ENCODE measurements around the gene SCLT1. TPM values are rescaled to one million over a fixed set of nuclear protein-coding genes. Genes with fewer than 3 reads are reported as not detected.
A peak's percentile ranks its signal among the peaks of the same experiment; 100 is the strongest.

Gene SCLT1
- total and polyA plus RNA-seq, 2 of the 13 experiments (the other 11 are each of a cell fraction or from before 2014, with no cell fraction given) = 1.5 to 8.7 TPM

DNA sequence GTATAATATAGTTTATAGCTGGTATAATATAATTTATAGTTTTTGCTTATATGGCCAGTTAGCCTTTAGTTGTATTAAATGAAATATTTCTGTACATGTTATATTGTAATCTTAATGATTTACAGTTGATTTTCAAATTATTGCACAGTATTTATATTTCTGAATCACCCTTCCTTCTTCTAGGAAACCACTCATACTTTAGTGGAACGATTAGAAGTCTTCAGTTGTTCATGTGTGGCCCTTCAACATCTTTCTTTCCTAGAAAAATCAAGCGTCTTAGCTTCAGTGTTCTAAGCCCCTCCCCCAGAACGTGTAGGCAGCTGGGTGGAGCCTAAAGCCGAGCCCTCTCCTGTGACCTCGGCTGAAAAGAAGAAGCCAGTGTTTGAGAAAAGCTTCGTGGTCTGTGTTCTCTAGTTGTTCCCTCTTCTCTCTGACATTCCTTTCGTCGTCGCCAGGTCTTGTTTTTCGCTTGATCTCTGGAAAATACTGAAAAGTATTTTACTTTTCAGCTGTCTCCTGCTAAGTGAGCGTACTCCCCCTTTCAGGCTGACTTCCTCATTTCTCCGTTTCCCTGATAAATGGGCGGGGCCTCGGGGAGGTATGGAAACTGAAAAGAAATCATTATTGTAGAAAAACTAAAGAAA is 2.6 kb upstream of the SCLT1 start, which contains the start of gene C4orf33 (continued):
- TF ChIP-seq, protein P1, sequence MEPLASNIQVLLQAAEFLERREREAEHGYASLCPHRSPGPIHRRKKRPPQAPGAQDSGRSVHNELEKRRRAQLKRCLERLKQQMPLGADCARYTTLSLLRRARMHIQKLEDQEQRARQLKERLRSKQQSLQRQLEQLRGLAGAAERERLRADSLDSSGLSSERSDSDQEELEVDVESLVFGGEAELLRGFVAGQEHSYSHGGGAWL (CRISPR knock-in tag; IDR thresholded peaks at IDR 0.05) = no peak
- TF ChIP-seq ZNF274 (CRISPR knock-in tag; IDR thresholded peaks at IDR 0.05) (no peak), NR3C1 (CRISPR knock-in tag; IDR thresholded peaks at IDR 0.05) (no peak), ZNF335 (CRISPR knock-in tag; IDR thresholded peaks at IDR 0.05) (no peak), CREB1 (IDR thresholded peaks at IDR 0.05) (no peak), CREB1 (CRISPR knock-in tag; IDR thresholded peaks at IDR 0.05) (peak; percentile 45), TRAFD1 (CRISPR knock-in tag; IDR thresholded peaks at IDR 0.05; ENCODE audit: borderline replicate concordance) (no peak), NR2C2 (CRISPR knock-in tag; IDR thresholded peaks at IDR 0.05; ENCODE audit: borderline replicate concordance) (no peak), ZNF703 (CRISPR knock-in tag; IDR thresholded peaks at IDR 0.05; ENCODE audit: borderline replicate concordance) (no peak), SP4 (CRISPR knock-in tag; IDR thresholded peaks at IDR 0.05) (no peak), ZNF225 (CRISPR knock-in tag; IDR thresholded peaks at IDR 0.05) (no peak), ZMAT3 (CRISPR knock-in tag; conservative IDR thresholded peaks at IDR 0.05) (no peak), ZNF850 (CRISPR knock-in tag; conservative IDR thresholded peaks at IDR 0.05) (no peak), RXRA (CRISPR knock-in tag; IDR thresholded peaks at IDR 0.05) (no peak), ZNF772 (CRISPR knock-in tag; IDR thresholded peaks at IDR 0.05) (no peak), MXD4 (CRISPR knock-in tag; IDR thresholded peaks at IDR 0.05) (no peak), DNMT1 (CRISPR knock-in tag; IDR thresholded peaks at IDR 0.05) (no peak), SNRNP70 (IDR thresholded peaks at IDR 0.05; ENCODE audit: low read depth, low read length) (no peak)
- TF ChIP-seq, protein P2, sequence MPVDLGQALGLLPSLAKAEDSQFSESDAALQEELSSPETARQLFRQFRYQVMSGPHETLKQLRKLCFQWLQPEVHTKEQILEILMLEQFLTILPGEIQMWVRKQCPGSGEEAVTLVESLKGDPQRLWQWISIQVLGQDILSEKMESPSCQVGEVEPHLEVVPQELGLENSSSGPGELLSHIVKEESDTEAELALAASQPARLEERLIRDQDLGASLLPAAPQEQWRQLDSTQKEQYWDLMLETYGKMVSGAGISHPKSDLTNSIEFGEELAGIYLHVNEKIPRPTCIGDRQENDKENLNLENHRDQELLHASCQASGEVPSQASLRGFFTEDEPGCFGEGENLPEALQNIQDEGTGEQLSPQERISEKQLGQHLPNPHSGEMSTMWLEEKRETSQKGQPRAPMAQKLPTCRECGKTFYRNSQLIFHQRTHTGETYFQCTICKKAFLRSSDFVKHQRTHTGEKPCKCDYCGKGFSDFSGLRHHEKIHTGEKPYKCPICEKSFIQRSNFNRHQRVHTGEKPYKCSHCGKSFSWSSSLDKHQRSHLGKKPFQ (CRISPR knock-in tag; IDR thresholded peaks at IDR 0.05; ENCODE audit: insufficient replicate concordance) = no peak
- TF ChIP-seq, protein P3, sequence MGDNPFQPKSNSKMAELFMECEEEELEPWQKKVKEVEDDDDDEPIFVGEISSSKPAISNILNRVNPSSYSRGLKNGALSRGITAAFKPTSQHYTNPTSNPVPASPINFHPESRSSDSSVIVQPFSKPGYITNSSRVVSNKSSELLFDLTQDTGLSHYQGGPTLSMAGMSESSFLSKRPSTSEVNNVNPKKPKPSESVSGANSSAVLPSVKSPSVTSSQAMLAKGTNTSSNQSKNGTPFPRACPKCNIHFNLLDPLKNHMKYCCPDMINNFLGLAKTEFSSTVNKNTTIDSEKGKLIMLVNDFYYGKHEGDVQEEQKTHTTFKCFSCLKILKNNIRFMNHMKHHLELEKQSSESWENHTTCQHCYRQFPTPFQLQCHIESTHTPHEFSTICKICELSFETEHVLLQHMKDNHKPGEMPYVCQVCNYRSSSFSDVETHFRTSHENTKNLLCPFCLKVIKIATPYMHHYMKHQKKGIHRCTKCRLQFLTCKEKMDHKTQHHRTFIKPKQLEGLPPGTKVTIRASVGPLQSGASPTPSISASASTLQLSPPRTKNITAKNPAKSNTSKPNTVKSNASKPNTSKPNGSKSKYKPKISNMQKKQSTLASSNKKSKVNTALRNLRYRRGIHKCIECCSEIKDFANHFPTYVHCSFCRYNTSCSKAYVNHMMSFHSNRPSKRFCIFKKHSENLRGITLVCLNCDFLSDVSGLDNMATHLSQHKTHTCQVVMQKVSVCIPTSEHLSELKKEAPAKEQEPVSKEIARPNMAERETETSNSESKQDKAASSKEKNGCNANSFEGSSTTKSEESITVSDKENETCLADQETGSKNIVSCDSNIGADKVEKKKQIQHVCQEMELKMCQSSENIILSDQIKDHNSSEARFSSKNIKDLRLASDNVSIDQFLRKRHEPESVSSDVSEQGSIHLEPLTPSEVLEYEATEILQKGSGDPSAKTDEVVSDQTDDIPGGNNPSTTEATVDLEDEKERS (CRISPR knock-in tag; IDR thresholded peaks at IDR 0.05) = no peak
- TF ChIP-seq, protein P4, sequence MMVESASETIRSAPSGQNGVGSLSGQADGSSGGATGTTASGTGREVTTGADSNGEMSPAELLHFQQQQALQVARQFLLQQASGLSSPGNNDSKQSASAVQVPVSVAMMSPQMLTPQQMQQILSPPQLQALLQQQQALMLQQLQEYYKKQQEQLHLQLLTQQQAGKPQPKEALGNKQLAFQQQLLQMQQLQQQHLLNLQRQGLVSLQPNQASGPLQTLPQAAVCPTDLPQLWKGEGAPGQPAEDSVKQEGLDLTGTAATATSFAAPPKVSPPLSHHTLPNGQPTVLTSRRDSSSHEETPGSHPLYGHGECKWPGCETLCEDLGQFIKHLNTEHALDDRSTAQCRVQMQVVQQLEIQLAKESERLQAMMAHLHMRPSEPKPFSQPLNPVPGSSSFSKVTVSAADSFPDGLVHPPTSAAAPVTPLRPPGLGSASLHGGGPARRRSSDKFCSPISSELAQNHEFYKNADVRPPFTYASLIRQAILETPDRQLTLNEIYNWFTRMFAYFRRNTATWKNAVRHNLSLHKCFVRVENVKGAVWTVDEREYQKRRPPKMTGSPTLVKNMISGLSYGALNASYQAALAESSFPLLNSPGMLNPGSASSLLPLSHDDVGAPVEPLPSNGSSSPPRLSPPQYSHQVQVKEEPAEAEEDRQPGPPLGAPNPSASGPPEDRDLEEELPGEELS (CRISPR knock-in tag; IDR thresholded peaks at IDR 0.05) = peak; percentile 10; the same call in 1 of the 2 replicates

All from HepG2 (cell line).